Smooth muscle cell (in vitro differentiated cells): ENCODE data around the gene DLG4. TPM values are rescaled to one million over a fixed set of nuclear protein-coding genes. Genes with fewer than 3 reads are reported as not detected.

ENCODE experiments used
- DNase-seq: peaks from one replicate; lab custom pipeline; 2025; ENCODE audit not compliant: unreplicated experiment; lab: John Stamatoyannopoulos, UW
- H2AFZ ChIP-seq: fragments of 200-600 bp; sonication (generic); 2 replicates; pipeline ENCODE4 v1.6.0; 2016; ENCODE audit warnings: antibody characterized with exemption, low read depth, mild to moderate bottlenecking
- H3F3A ChIP-seq: fragments of 200-600 bp; sonication (generic); 2 replicates; pipeline ENCODE4 v1.6.0; 2017; ENCODE audit warnings: antibody characterized with exemption, low read depth
- H3K27ac ChIP-seq: fragments of 200-600 bp; sonication (generic); 2 replicates; pipeline ENCODE4 v1.5.1; 2016; ENCODE audit warnings: low read depth, mild to moderate bottlenecking
- H3K27me3 ChIP-seq: fragments of 200-600 bp; sonication (generic); 2 replicates; pipeline ENCODE4 v1.6.1; 2016; ENCODE audit warnings: low read depth, mild to moderate bottlenecking
- H3K36me3 ChIP-seq: fragments of 200-600 bp; sonication (generic); 2 replicates; pipeline ENCODE4 v1.5.1; 2016; ENCODE audit warnings: low read depth
- H3K4me1 ChIP-seq: fragments of 200-600 bp; sonication (generic); 2 replicates; pipeline ENCODE4 v1.5.1; 2016; ENCODE audit warnings: low read depth
- H3K4me2 ChIP-seq: fragments of 200-600 bp; sonication (generic); 2 replicates; pipeline ENCODE4 v1.6.0; 2016; ENCODE audit warnings: mild to moderate bottlenecking
- H3K4me3 ChIP-seq: fragments of 200-600 bp; sonication (generic); 2 replicates; pipeline ENCODE4 v1.5.1; 2016; ENCODE audit warnings: mild to moderate bottlenecking
- H3K79me2 ChIP-seq: fragments of 200-600 bp; sonication (generic); 2 replicates; pipeline ENCODE4 v1.6.0; 2016; ENCODE audit warnings: low read depth, mild to moderate bottlenecking
- H3K9ac ChIP-seq: fragments of 200-600 bp; sonication (generic); 2 replicates; pipeline ENCODE4 v1.6.0; 2016; ENCODE audit warnings: low read depth
- H3K9me3 ChIP-seq: fragments of 200-600 bp; sonication (generic); replicated peaks from 2 replicates; pipeline ENCODE4 v1.5.1; 2016; ENCODE audit warnings: low read depth
- H4K20me1 ChIP-seq: fragments of 200-600 bp; sonication (generic); 2 replicates; pipeline ENCODE4 v1.6.0; 2016; ENCODE audit warnings: low read depth
- CTCF ChIP-seq: fragments of 200-600 bp; sonication (generic); IDR thresholded peaks from 2 replicates; pipeline ENCODE4 v1.5.1; 2017; ENCODE audit warnings: borderline replicate concordance, mild to moderate bottlenecking, antibody characterized with exemption; ENCODE audit not compliant: insufficient read depth, poor library complexity, severe bottlenecking
- WGBS: methylation state at CpG from one replicate; pipeline ENCODE4 v1.1.7; 2016; ENCODE audit warnings: low lambda C conversion rate; 5-methylcytosine and 5-hydroxymethylcytosine counted together
- microRNA counts: library from miRNA; unstranded; fragments of <30 nt; microRNA quantifications from one replicate; lab custom pipeline; 2016
- microRNA-seq: library from miRNA; unstranded; fragments of <30 nt; microRNA quantifications from one replicate; pipeline ENCODE4, GENCODE V29; 2016; ENCODE audit warnings: borderline number of aligned reads
- polyA plus RNA-seq: library from polyadenylated mRNA; unstranded; fragments of >200 nt; fragmentation: Nextera tagmentation; extraction: Ambion mirVana; gene quantifications from 2 replicates; pipeline ENCODE4 v1.2.1, GENCODE V29; 2016
- small RNA-seq: library from RNA; depleted of rRNA; stranded (forward); fragments of <200 nt; gene quantifications from one replicate; pipeline ENCODE3, GENCODE V24; 2014
- total RNA-seq: library from RNA; depleted of rRNA; stranded (reverse); fragments of >200 nt; gene quantifications from 2 replicates; pipeline ENCODE4 v1.2.3, GENCODE V29; 2014

DLG4 gene
- total and polyA plus RNA-seq, 2 experiments from 2014 or later, result 2.3 to 9.4 TPM

GRCh38 chr17:7138800-7139381 lies 80.7 kb downstream of the DLG4 start:
- WGBS, result 82% methylated on average over 7 of the region's 7 CpGs
- Histone ChIP-seq H3K79me2 (no peaks in the 10 kb centered on the region), H3K9ac (no peak overlapping the region), H3F3A (no peaks in the 10 kb centered on the region), H3K4me1 (no peaks in the 10 kb centered on the region), H3K36me3 (no peaks in the 10 kb centered on the region), H3K27ac (no peak overlapping the region), H3K9me3 (no peaks in the 10 kb centered on the region), H3K4me3 (no peak overlapping the region), H4K20me1 (no peaks in the 10 kb centered on the region), H3K4me2 (no peak overlapping the region), H2AFZ (no peak overlapping the region), H3K27me3 (no peaks in the 10 kb centered on the region)
- TF ChIP-seq CTCF, result no peak
- no peak for DNase-seq

GRCh38 chr17:7137171-7137943 lies 82.3 kb downstream of the DLG4 start:
- no peak for DNase-seq

More at GRCh38 chr17:7137171-7137943, 82.3 kb downstream of the DLG4 start:
- no peak overlapping the region for H2AFZ ChIP-seq
- no peaks in the 10 kb centered on the region for H3K4me1 ChIP-seq
- H3K9me3 ChIP-seq, result no peaks in the 10 kb centered on the region
- no peak overlapping the region for H3K4me3 ChIP-seq
- no peak overlapping the region for H3K27ac ChIP-seq
- no peaks in the 10 kb centered on the region for H3K79me2 ChIP-seq
- H4K20me1 ChIP-seq, result no peaks in the 10 kb centered on the region
- TF ChIP-seq CTCF, result no peak
- 74% methylated on average over 13 of the region's 13 CpGs for WGBS
- no peak overlapping the region for H3K4me2 ChIP-seq
- no peaks in the 10 kb centered on the region for H3K27me3 ChIP-seq
- H3K9ac ChIP-seq, result no peak overlapping the region
- no peaks in the 10 kb centered on the region for H3K36me3 ChIP-seq
- no peaks in the 10 kb centered on the region for H3F3A ChIP-seq

MicroRNAs encoded within 50 kb of the gene (microRNA counts, 767-probe panel; counts per million panel counts)
- microRNA hsa-miR-324-3p (lab: Ali Mortazavi, UCI) (183 counts per million), microRNA hsa-miR-324-5p (lab: Ali Mortazavi, UCI) (6,930 counts per million, percentile 37 among the panel's probes with 10 or more counts)

Small RNAs within 50 kb of the gene (microRNA-seq; reads per million reads assigned to microRNA genes)
- gene MIR324, result 11,690 reads per million, percentile 95 among the genes with 10 or more reads in this experiment

Small RNAs within 50 kb of the gene (small RNA-seq; reads per million reads assigned to genes)
- gene AC120057.4 (not detected), gene MIR324 (2.0 reads per million, percentile 44 among the genes with 10 or more reads in this experiment), gene RF00019 (not detected)

Other genes starting within 250 kb of the DLG4 start
Only the 30 nearest of the 33 such genes appear.
- 350 and 356 TPM in 2 replicates for gene RNASEK, start 207.2 kb downstream of the DLG4 start, total RNA-seq
- gene RNASEK, start 207.2 kb downstream of the DLG4 start, polyA plus RNA-seq, result 718 and 785 TPM in 2 replicates
- 0.45 TPM in 1 of 2 replicates, not detected in the other for gene BCL6B, start 196.8 kb downstream of the DLG4 start, total RNA-seq
- not detected in 2 replicates for gene BCL6B, start 196.8 kb downstream of the DLG4 start, polyA plus RNA-seq
- gene SLC16A13, start 183.8 kb downstream of the DLG4 start, total RNA-seq, result 2.0 and 2.7 TPM in 2 replicates
- 3.5 TPM in 2 replicates for gene SLC16A13, start 183.8 kb downstream of the DLG4 start, polyA plus RNA-seq
- 0.36 TPM in 1 of 2 replicates, not detected in the other for gene SLC16A11, start 175.7 kb downstream of the DLG4 start, total RNA-seq
- gene SLC16A11, start 175.7 kb downstream of the DLG4 start, polyA plus RNA-seq, result 0.65 and 0.80 TPM in 2 replicates
- not detected in 2 replicates for gene CLEC10A, start 139.6 kb downstream of the DLG4 start, total RNA-seq
- gene CLEC10A, start 139.6 kb downstream of the DLG4 start, polyA plus RNA-seq, result not detected in 2 replicates
- 0.22 TPM in 1 of 2 replicates, not detected in the other for gene ASGR2, start 105.0 kb downstream of the DLG4 start, total RNA-seq
- 0.15 and 0.50 TPM in 2 replicates for gene ASGR2, start 105.0 kb downstream of the DLG4 start, polyA plus RNA-seq
- 1.2 and 3.6 TPM in 2 replicates for gene ASGR1, start 40.5 kb downstream of the DLG4 start, total RNA-seq
- gene ASGR1, start 40.5 kb downstream of the DLG4 start, polyA plus RNA-seq, result 4.2 and 11.0 TPM in 2 replicates
- gene ACADVL, start 102 bp upstream of the DLG4 start, total RNA-seq, result 136 and 185 TPM in 2 replicates
- gene ACADVL, start 102 bp upstream of the DLG4 start, polyA plus RNA-seq, result 331 and 541 TPM in 2 replicates
- gene DVL2, start 14.7 kb upstream of the DLG4 start, total RNA-seq, result 26.1 and 31.8 TPM in 2 replicates
- gene DVL2, start 14.7 kb upstream of the DLG4 start, polyA plus RNA-seq, result 46.7 and 49.6 TPM in 2 replicates
- gene PHF23, start 19.6 kb upstream of the DLG4 start, total RNA-seq, result 41.6 and 48.5 TPM in 2 replicates
- 33.8 and 46.5 TPM in 2 replicates for gene PHF23, start 19.6 kb upstream of the DLG4 start, polyA plus RNA-seq
- gene GABARAP, start 22.6 kb upstream of the DLG4 start, total RNA-seq, result 305 and 363 TPM in 2 replicates
- gene GABARAP, start 22.6 kb upstream of the DLG4 start, polyA plus RNA-seq, result 725 and 735 TPM in 2 replicates
- gene CTDNEP1, start 31.9 kb upstream of the DLG4 start, total RNA-seq, result 46.3 and 57.5 TPM in 2 replicates
- gene CTDNEP1, start 31.9 kb upstream of the DLG4 start, polyA plus RNA-seq, result 88.4 and 96.2 TPM in 2 replicates
- 17.3 and 18.7 TPM in 2 replicates for gene ELP5, start 32.4 kb upstream of the DLG4 start, total RNA-seq
- 41.3 and 42.4 TPM in 2 replicates for gene ELP5, start 32.4 kb upstream of the DLG4 start, polyA plus RNA-seq
- gene CLDN7, start 42.6 kb upstream of the DLG4 start, total RNA-seq, result 26.7 and 33.7 TPM in 2 replicates
- gene CLDN7, start 42.6 kb upstream of the DLG4 start, polyA plus RNA-seq, result 25.2 and 102 TPM in 2 replicates
- gene SLC2A4, start 61.9 kb upstream of the DLG4 start, total RNA-seq, result 0.18 TPM in 1 of 2 replicates, not detected in the other
- gene SLC2A4, start 61.9 kb upstream of the DLG4 start, polyA plus RNA-seq, result 0.11 TPM in 1 of 2 replicates, not detected in the other
- gene YBX2, start 74.8 kb upstream of the DLG4 start, total RNA-seq, result 0.09 and 1.3 TPM in 2 replicates
- 0.58 and 1.1 TPM in 2 replicates for gene YBX2, start 74.8 kb upstream of the DLG4 start, polyA plus RNA-seq
- 260 and 323 TPM in 2 replicates for gene EIF5A, start 87.8 kb upstream of the DLG4 start, total RNA-seq
- 797 and 860 TPM in 2 replicates for gene EIF5A, start 87.8 kb upstream of the DLG4 start, polyA plus RNA-seq
- gene GPS2, start 95.5 kb upstream of the DLG4 start, total RNA-seq, result 35.2 and 40.3 TPM in 2 replicates
- gene GPS2, start 95.5 kb upstream of the DLG4 start, polyA plus RNA-seq, result 77.0 and 95.5 TPM in 2 replicates
- 8.6 and 23.8 TPM in 2 replicates for gene NEURL4, start 109.5 kb upstream of the DLG4 start, total RNA-seq
- gene NEURL4, start 109.5 kb upstream of the DLG4 start, polyA plus RNA-seq, result 5.1 and 9.2 TPM in 2 replicates
- gene ACAP1, start 116.7 kb upstream of the DLG4 start, total RNA-seq, result 15.2 TPM in 1 of 2 replicates, not detected in the other
- gene ACAP1, start 116.7 kb upstream of the DLG4 start, polyA plus RNA-seq, result 31.6 and 48.1 TPM in 2 replicates
- gene KCTD11, start 132.3 kb upstream of the DLG4 start, total RNA-seq, result 34.7 and 37.2 TPM in 2 replicates
- 33.8 and 52.3 TPM in 2 replicates for gene KCTD11, start 132.3 kb upstream of the DLG4 start, polyA plus RNA-seq
- gene TMEM95, start 135.3 kb upstream of the DLG4 start, total RNA-seq, result 0.49 TPM in 1 of 2 replicates, not detected in the other
- 0.34 TPM in 1 of 2 replicates, not detected in the other for gene TMEM95, start 135.3 kb upstream of the DLG4 start, polyA plus RNA-seq
- gene TNK1, start 161.3 kb upstream of the DLG4 start, total RNA-seq, result 4.5 and 6.3 TPM in 2 replicates
- gene TNK1, start 161.3 kb upstream of the DLG4 start, polyA plus RNA-seq, result 3.6 and 13.5 TPM in 2 replicates
- gene PLSCR3, start 174.7 kb upstream of the DLG4 start, total RNA-seq, result 29.3 and 34.7 TPM in 2 replicates
- 110 and 122 TPM in 2 replicates for gene PLSCR3, start 174.7 kb upstream of the DLG4 start, polyA plus RNA-seq
- gene TMEM256, start 184.3 kb upstream of the DLG4 start, total RNA-seq, result 75.6 and 133 TPM in 2 replicates
- 87.9 and 90.6 TPM in 2 replicates for gene TMEM256, start 184.3 kb upstream of the DLG4 start, polyA plus RNA-seq
- 15.1 and 20.9 TPM in 2 replicates for gene NLGN2, start 188.0 kb upstream of the DLG4 start, total RNA-seq
- gene NLGN2, start 188.0 kb upstream of the DLG4 start, polyA plus RNA-seq, result 10.8 and 11.9 TPM in 2 replicates
- not detected in 2 replicates for gene SPEM1, start 200.5 kb upstream of the DLG4 start, total RNA-seq
- not detected in 2 replicates for gene SPEM1, start 200.5 kb upstream of the DLG4 start, polyA plus RNA-seq
- gene SPEM2, start 205.8 kb upstream of the DLG4 start, total RNA-seq, result 0.22 TPM in 1 of 2 replicates, not detected in the other
- 0.56 and 1.0 TPM in 2 replicates for gene SPEM2, start 205.8 kb upstream of the DLG4 start, polyA plus RNA-seq
- not detected in 2 replicates for gene SPEM3, start 209.0 kb upstream of the DLG4 start, total RNA-seq
- gene SPEM3, start 209.0 kb upstream of the DLG4 start, polyA plus RNA-seq, result 0.14 TPM in 1 of 2 replicates, not detected in the other
- gene TMEM102, start 215.6 kb upstream of the DLG4 start, total RNA-seq, result 7.3 and 10.0 TPM in 2 replicates
- gene TMEM102, start 215.6 kb upstream of the DLG4 start, polyA plus RNA-seq, result 10.5 and 11.9 TPM in 2 replicates